OCI-LY3 (cell line): ENCODE data around the gene FKRP.
A peak's percentile ranks its signal among the peaks of the same experiment; 100 is the strongest.

Source experiments
- EZH2phosphoT487 ChIP-seq: fragments of 200-600 bp; shearing (Covaris generic); IDR thresholded peaks from 2 replicates; pipeline ENCODE4 v1.6.1; 2018; ENCODE audit warnings: antibody characterized with exemption, mixed run types, low read depth
- TF ChIP-seq, protein P1 (sequence below): fragments of 200-600, 300-600 bp; sonication (generic); IDR thresholded peaks from 2 replicates; pipeline ENCODE4 v1.5.1; 2014; ENCODE audit warnings: antibody characterized with exemption, low read length, low read depth

DNA sequence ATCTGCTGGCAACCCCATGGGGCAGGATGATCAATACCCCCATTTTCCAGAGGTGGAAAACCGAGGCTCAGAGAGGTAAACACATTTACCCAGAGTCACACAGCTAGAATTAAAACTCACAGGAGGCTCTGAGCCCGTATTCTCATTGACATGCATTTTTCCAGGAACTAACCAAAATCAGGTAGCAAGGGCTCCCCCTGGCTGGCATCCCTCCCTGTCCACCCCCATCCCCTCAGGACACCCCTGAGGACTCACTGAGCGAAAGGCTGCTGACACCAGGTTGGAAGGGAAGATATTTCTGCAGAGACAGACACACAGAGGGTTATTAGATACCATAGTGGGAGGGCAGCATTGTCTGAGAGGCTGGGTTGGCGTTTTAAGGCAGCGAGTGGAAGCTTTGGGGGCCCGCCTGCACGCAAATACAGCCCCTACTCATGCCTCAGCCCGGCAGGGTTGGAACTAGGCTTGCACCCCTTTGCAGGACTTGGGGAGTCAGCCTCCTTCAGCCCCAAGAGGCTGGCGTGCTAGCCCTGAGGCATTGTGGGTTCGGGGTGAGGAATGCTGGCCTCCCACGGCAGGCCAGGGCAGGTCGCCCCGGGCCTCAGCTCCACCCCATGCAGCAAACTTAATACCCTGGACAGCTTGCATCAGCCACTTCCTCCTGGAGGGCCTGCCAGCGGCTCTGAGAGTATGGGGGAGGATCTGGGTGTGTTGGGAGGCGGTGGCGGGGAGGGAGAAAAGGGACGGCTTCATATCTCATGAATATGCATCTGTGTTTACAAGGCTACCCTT lies 38.6 kb downstream of the FKRP start:
- TF ChIP-seq, protein P1, sequence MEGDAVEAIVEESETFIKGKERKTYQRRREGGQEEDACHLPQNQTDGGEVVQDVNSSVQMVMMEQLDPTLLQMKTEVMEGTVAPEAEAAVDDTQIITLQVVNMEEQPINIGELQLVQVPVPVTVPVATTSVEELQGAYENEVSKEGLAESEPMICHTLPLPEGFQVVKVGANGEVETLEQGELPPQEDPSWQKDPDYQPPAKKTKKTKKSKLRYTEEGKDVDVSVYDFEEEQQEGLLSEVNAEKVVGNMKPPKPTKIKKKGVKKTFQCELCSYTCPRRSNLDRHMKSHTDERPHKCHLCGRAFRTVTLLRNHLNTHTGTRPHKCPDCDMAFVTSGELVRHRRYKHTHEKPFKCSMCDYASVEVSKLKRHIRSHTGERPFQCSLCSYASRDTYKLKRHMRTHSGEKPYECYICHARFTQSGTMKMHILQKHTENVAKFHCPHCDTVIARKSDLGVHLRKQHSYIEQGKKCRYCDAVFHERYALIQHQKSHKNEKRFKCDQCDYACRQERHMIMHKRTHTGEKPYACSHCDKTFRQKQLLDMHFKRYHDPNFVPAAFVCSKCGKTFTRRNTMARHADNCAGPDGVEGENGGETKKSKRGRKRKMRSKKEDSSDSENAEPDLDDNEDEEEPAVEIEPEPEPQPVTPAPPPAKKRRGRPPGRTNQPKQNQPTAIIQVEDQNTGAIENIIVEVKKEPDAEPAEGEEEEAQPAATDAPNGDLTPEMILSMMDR: peak; percentile 64
- TF ChIP-seq EZH2phosphoT487: no peak
